Esophagus muscularis mucosa (tissue), 3 donors: ENCODE measurements around the gene CCDC87.

Source experiments
- POLR2A ChIP-seq: fragments of 450-650 bp; IDR thresholded peaks from one replicate; pipeline ENCODE4 v1.6.1; 2017; ENCODE audit warnings: antibody characterized with exemption, moderate library complexity, mild to moderate bottlenecking, low read depth
- TF ChIP-seq, protein P1 (sequence below), 3 experiments: fragments of 200-600 bp in 2 of 3; fragments of 450-650 bp in 1 of 3; sonication (generic) in 2 of 3; IDR thresholded peaks; one replicate each; pipeline ENCODE4 v1.5.1; 2017 to 2019; ENCODE audit warnings: antibody characterized with exemption in 3 of 3, mild to moderate bottlenecking in 2 of 3, moderate library complexity in 1 of 3

DNA sequence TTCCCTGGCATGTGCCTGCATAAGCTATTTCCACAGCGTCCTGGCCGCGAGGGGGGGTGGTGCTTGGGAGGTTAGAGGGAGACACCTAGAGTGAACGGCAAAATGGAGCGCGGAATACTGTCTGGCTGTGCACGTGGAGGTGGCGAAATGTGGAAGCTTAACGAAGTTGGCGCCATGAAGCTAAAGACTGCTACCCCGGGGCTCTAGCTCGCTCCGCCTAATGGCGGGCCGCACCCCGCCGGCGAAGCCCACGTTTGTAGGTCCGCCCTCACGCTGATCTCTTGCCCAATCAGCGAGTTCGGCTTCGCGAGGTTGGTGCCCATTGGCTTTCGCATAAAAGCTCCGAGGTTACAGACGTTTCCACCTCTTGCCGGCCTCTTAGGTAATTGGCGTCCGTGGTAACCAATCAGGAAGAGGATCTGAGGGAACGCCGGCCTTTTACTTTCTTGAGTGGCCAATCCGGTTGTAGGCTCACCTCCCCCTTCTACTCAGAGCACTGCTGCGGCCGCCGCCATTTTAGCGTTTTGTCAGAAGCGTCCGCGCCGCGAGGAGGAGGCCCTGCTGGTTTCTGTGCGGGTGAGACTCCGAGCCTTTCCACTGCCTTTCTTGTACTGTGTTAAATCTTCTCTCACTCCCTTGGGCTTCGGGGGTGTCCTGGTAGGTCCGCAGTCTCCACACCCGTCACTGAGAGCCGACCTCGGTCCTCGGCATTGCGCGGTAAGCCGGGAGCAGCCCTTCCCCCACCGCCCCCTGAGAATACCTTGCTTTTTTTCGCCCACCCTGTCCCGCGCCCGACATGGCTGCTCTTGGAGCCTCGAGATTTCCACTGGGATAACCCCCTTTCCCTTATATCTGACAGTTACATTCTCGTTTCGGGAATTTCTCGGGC, 45.6 kb upstream of the CCDC87 start, which contains the start of gene RBM4:
- peak; percentile 79 for TF ChIP-seq POLR2A
- TF ChIP-seq, protein P1, sequence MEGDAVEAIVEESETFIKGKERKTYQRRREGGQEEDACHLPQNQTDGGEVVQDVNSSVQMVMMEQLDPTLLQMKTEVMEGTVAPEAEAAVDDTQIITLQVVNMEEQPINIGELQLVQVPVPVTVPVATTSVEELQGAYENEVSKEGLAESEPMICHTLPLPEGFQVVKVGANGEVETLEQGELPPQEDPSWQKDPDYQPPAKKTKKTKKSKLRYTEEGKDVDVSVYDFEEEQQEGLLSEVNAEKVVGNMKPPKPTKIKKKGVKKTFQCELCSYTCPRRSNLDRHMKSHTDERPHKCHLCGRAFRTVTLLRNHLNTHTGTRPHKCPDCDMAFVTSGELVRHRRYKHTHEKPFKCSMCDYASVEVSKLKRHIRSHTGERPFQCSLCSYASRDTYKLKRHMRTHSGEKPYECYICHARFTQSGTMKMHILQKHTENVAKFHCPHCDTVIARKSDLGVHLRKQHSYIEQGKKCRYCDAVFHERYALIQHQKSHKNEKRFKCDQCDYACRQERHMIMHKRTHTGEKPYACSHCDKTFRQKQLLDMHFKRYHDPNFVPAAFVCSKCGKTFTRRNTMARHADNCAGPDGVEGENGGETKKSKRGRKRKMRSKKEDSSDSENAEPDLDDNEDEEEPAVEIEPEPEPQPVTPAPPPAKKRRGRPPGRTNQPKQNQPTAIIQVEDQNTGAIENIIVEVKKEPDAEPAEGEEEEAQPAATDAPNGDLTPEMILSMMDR (IDR thresholded peaks at IDR 0.05): peak in 1 of 3 experiments; percentile 1
